GM23338 (cell line): Measurements from ENCODE around the gene RPH3AL.

Experiments used
- EZH2 ChIP-seq: fragments of 200-600 bp; sonication (generic); IDR thresholded peaks from one replicate; pipeline ENCODE4 v1.8.0; 2017; ENCODE audit warnings: antibody characterized with exemption, mild to moderate bottlenecking, low read depth; ENCODE audit not compliant: unreplicated experiment
- POLR2AphosphoS5 ChIP-seq: IDR thresholded peaks from 2 replicates; pipeline ENCODE4 v1.6.1; 2016; ENCODE audit warnings: antibody characterized with exemption, low read depth
- ZNF331 ChIP-seq: fragments of 250-450 bp; sonication (Bioruptor Pico); IDR thresholded peaks from 2 replicates; pipeline ENCODE4 v1.5.0; 2020; ENCODE audit warnings: low read depth, mild to moderate bottlenecking, moderate library complexity
- TF ChIP-seq, protein P1 (sequence below), 2 experiments: fragments of 200-600 bp in 1 of 2; sonication (generic) in 1 of 2; conservative IDR thresholded peaks; 2 replicates each; pipeline versions ENCODE4 v1.5.1 to v1.6.1; 2016 to 2017; ENCODE audit warnings: antibody characterized with exemption in 2 of 2, low read depth in 2 of 2, mild to moderate bottlenecking in 2 of 2, moderate library complexity in 1 of 2

DNA sequence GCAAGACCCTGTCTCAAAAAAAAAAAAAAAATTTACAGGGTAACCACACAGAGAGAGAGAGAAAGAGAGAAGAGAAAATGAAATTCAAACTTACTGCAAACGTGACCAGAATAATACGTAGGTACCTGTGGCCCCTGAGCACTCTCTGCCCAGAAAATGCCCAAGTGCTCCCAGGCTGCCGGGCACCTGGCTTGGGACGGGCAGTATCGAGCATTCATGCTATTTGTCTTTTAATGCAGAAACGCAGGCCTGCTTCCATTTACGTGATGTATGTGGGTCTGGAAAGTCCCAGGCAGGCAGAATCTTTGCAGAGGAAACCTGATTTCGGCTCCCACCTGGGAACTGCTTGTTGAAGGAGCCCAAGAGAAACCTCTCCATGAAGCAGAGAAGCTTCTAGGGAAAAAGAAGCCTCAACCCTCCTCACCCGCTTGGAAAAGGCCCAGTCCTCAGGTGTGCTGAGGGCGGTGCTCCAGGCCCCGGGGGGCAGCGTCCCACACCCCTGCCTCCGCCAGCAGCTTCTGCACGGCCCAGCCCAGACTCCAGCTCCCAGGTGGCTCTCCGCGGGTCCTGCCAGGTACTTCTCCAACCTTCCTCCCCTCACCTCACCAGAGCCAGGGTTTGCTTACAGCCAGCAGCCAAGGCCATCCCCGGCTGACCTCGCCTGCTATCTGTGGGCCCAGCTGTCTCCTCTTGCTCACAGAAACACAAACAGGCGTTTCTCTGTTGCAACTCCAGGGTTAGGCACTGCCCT lies 14.0 kb downstream of the RPH3AL start:
- TF ChIP-seq POLR2AphosphoS5 (no peak), EZH2 (no peak), ZNF331 (CRISPR knock-in tag) (no peak)
- TF ChIP-seq, protein P1, sequence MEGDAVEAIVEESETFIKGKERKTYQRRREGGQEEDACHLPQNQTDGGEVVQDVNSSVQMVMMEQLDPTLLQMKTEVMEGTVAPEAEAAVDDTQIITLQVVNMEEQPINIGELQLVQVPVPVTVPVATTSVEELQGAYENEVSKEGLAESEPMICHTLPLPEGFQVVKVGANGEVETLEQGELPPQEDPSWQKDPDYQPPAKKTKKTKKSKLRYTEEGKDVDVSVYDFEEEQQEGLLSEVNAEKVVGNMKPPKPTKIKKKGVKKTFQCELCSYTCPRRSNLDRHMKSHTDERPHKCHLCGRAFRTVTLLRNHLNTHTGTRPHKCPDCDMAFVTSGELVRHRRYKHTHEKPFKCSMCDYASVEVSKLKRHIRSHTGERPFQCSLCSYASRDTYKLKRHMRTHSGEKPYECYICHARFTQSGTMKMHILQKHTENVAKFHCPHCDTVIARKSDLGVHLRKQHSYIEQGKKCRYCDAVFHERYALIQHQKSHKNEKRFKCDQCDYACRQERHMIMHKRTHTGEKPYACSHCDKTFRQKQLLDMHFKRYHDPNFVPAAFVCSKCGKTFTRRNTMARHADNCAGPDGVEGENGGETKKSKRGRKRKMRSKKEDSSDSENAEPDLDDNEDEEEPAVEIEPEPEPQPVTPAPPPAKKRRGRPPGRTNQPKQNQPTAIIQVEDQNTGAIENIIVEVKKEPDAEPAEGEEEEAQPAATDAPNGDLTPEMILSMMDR (conservative IDR thresholded peaks at IDR 0.05; ENCODE audit: low read depth in 2 of 2): no peak
